Glomerular visceral epithelial cell (primary cell): ENCODE results near the gene PDE8A.

ENCODE experiments used
- DNase-seq: peaks from one replicate; pipeline ENCODE4 v3.0.0-alpha.2; 2016; ENCODE audit errors: extremely low spot score

The PDE8A gene

GRCh38 chr15:85089929-85090597 is 108.4 kb downstream of the PDE8A start:
- DNase-seq, result no peak

GRCh38 chr15:85091990-85092389 is 110.3 kb downstream of the PDE8A start:
- DNase-seq, result no peak

- no peak for DNase-seq
Observed at GRCh38 chr15:85094685-85095084, 113.0 kb downstream of the PDE8A start.

GRCh38 chr15:85095566-85095965 is 113.9 kb downstream of the PDE8A start:
- no peak for DNase-seq

- no peak for DNase-seq
Observed at GRCh38 chr15:85097250-85097649, 115.6 kb downstream of the PDE8A start.

GRCh38 chr15:85097725-85098124 is 116.1 kb downstream of the PDE8A start:
- DNase-seq, result no peak

GRCh38 chr15:85099195-85099803 is 117.6 kb downstream of the PDE8A start:
- no peak for DNase-seq

- no peak for DNase-seq
Observed at GRCh38 chr15:85100186-85100937, 118.7 kb downstream of the PDE8A start.

GRCh38 chr15:85104584-85104983 is 122.9 kb downstream of the PDE8A start:
- no peak for DNase-seq

GRCh38 chr15:85108136-85108535 is 126.5 kb downstream of the PDE8A start:
- DNase-seq, result no peak

- no peak for DNase-seq
Observed at GRCh38 chr15:85109333-85109732, 127.7 kb downstream of the PDE8A start.

GRCh38 chr15:85112997-85113396 is 131.3 kb downstream of the PDE8A start:
- DNase-seq, result no peak

GRCh38 chr15:85114886-85115285 is 133.2 kb downstream of the PDE8A start:
- DNase-seq, result no peak

GRCh38 chr15:85116066-85116465 is 134.4 kb downstream of the PDE8A start:
- no peak for DNase-seq

GRCh38 chr15:85116494-85116893 is 134.8 kb downstream of the PDE8A start:
- no peak for DNase-seq

GRCh38 chr15:85116925-85117646 is 135.4 kb downstream of the PDE8A start:
- DNase-seq, result peak; percentile 11

- DNase-seq, result no peak
Observed at GRCh38 chr15:85118173-85118572, 136.5 kb downstream of the PDE8A start.

GRCh38 chr15:85118581-85118980 is 136.9 kb downstream of the PDE8A start:
- DNase-seq, result no peak

GRCh38 chr15:85120351-85121113 is 138.9 kb downstream of the PDE8A start:
- DNase-seq, result no peak

GRCh38 chr15:85124173-85124572 is 142.5 kb downstream of the PDE8A start:
- no peak for DNase-seq

- peak; percentile 37 for DNase-seq
Observed at GRCh38 chr15:85125056-85125661, 143.5 kb downstream of the PDE8A start.
